ENCODE measurements around the gene CARD8.
A peak's percentile ranks its signal among the peaks of the same experiment; 100 is the strongest.
"Not testable (repeated sequence)": the region's sequence is repeated elsewhere in the genome, so short reads cannot be mapped to it uniquely, and the experiment has no call there.

The CARD8 gene

GRCh38 chr19:48283908-48284307 is 28.2 kb upstream of the CARD8 start:
- TF ChIP-seq, protein P1, sequence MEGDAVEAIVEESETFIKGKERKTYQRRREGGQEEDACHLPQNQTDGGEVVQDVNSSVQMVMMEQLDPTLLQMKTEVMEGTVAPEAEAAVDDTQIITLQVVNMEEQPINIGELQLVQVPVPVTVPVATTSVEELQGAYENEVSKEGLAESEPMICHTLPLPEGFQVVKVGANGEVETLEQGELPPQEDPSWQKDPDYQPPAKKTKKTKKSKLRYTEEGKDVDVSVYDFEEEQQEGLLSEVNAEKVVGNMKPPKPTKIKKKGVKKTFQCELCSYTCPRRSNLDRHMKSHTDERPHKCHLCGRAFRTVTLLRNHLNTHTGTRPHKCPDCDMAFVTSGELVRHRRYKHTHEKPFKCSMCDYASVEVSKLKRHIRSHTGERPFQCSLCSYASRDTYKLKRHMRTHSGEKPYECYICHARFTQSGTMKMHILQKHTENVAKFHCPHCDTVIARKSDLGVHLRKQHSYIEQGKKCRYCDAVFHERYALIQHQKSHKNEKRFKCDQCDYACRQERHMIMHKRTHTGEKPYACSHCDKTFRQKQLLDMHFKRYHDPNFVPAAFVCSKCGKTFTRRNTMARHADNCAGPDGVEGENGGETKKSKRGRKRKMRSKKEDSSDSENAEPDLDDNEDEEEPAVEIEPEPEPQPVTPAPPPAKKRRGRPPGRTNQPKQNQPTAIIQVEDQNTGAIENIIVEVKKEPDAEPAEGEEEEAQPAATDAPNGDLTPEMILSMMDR (IDR thresholded peaks at IDR 0.05) = no peak
- TF ChIP-seq ZFX (IDR thresholded peaks at IDR 0.05; ENCODE audit: borderline replicate concordance) = no peak
- no peak overlapping the region for H3K27ac ChIP-seq

DNA sequence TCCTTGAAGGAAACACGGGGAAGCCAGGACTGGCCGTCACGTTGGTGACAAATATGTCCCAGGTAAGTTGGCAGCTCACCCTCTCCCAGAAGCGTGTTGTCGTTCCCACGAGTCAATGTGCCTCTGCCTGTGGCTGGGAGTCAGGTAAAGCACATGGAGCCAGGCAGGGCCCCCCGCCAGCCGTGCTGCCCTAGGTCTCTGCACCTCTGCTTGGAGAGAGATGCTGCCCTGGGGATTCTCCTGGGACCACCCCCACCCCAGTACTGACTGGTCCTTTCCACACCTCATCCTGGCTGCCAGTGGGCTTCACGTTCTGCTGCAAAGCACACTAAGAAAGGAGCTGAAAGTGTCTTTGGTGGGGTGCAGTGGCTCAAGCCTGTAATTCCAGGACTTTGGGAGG is 24.0 kb upstream of the CARD8 start:
- TF ChIP-seq ZFX (IDR thresholded peaks at IDR 0.05; ENCODE audit: borderline replicate concordance) = no peak
- TF ChIP-seq, protein P1 (IDR thresholded peaks at IDR 0.05) = no peak
- no peak overlapping the region for H3K27ac ChIP-seq

DNA sequence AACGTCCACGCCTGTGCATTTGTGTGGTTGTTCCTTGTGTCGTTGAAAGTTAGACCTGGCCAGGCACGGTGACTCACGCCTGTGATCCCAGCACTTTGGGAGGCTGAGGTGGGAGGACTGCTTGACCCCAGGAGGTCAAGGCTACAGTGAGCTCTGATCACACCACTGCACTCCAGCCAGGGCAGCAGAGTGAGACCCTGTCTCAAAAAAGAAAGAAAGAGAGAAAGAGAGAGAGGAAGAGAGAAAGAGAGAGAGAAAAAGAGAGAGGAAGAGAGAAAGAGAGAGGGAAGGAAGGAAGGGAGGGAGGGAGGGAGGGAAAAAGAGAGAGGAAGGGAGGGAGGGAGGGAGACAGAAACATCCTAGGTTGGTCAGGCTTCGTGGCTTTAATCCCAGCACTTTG is 19.2 kb upstream of the CARD8 start:
- TF ChIP-seq, protein P1 (IDR thresholded peaks at IDR 0.05) = no peak
- TF ChIP-seq ZFX (IDR thresholded peaks at IDR 0.05; ENCODE audit: borderline replicate concordance) = no peak
- H3K27ac ChIP-seq = no peak overlapping the region

- TF ChIP-seq, protein P1 (IDR thresholded peaks at IDR 0.05) = no peak
- no peak for TF ChIP-seq ZFX (IDR thresholded peaks at IDR 0.05; ENCODE audit: borderline replicate concordance)
- H3K27ac ChIP-seq = no peak overlapping the region
Measured at GRCh38 chr19:48274173-48274572, 18.5 kb upstream of the CARD8 start.

DNA sequence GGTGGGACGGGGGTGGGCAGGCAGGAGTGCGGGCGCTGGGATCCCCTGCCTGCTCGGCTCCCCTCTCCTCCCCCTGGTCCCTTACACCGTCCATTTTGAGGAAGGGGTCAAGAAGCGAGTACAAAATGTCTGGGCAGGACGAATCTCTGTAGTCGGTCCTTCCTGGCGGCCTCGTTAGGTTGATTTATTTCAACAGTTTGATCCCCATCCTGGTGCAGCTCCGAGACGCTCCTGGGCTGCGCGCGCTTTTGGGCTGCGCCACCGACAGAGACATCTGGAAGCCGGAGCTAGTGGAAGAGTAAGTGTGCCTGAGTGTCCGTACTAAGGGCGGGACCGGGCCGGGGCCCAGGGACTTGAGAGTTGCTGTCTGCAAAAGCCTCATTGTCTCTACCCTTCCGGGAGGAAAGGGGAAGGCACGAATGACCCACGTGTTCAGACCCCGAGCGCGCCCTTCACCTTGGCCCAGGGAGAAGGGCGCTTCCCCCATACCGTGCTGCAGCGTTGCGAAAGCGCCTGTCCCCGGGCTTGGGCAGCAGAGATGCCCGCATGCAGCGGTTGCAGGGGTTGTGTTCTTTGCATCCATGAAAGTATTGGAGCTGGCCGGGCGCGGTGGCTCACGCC is 15.9 kb upstream of the CARD8 start:
- TF ChIP-seq, protein P1 (IDR thresholded peaks at IDR 0.05) = 0 out of 2 replicates have a peak, but pooled peaks have one; percentile 22
- TF ChIP-seq ZFX (IDR thresholded peaks at IDR 0.05; ENCODE audit: borderline replicate concordance) = no peak
- H3K27ac ChIP-seq = peak overlapping the region; percentile 84

GRCh38 chr19:48269617-48270026 is 13.9 kb upstream of the CARD8 start:
- H3K27ac ChIP-seq = not testable (repeated sequence)

GRCh38 chr19:48265326-48265725 is 9.6 kb upstream of the CARD8 start:
- H3K27ac ChIP-seq = not testable (repeated sequence)

DNA sequence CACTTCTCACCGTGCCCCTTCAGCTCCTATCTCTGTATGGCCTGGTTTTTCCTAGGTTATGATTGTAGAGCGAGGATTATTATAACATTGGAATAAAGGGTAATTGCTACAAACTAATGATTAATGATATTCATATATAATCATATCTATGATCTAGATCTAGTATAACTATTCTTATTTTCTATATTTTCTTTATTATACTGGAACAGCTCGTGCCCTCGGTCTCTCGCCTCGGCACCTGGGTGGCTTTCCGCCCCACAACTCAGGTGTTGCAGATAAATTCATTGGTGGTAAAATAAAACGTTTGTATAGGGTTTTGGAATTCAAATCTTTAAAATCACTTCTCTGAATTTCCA is 4.6 kb upstream of the CARD8 start:
- H3K27ac ChIP-seq = not testable (repeated sequence)
- TF ChIP-seq, protein P1 (IDR thresholded peaks at IDR 0.05) = peak; percentile 57

GRCh38 chr19:48258992-48259391 is 3.3 kb upstream of the CARD8 start:
- H3K27ac ChIP-seq = not testable (repeated sequence)

Measured in 22Rv1 (cell line).